ENCODE results near the gene IVL. TPM values are rescaled to one million over a fixed set of nuclear protein-coding genes. Genes with fewer than 3 reads are reported as not detected.

IVL gene
- total RNA-seq: not detected
- under 1 TPM in 1 of 2 donors, not detected in 1; 0.03 TPM for polyA plus RNA-seq
- long read RNA-seq, donor 1: 0 reads
- long read RNA-seq, donor 2: 0 reads
- long read RNA-seq, donor 3: 0 reads

DNA sequence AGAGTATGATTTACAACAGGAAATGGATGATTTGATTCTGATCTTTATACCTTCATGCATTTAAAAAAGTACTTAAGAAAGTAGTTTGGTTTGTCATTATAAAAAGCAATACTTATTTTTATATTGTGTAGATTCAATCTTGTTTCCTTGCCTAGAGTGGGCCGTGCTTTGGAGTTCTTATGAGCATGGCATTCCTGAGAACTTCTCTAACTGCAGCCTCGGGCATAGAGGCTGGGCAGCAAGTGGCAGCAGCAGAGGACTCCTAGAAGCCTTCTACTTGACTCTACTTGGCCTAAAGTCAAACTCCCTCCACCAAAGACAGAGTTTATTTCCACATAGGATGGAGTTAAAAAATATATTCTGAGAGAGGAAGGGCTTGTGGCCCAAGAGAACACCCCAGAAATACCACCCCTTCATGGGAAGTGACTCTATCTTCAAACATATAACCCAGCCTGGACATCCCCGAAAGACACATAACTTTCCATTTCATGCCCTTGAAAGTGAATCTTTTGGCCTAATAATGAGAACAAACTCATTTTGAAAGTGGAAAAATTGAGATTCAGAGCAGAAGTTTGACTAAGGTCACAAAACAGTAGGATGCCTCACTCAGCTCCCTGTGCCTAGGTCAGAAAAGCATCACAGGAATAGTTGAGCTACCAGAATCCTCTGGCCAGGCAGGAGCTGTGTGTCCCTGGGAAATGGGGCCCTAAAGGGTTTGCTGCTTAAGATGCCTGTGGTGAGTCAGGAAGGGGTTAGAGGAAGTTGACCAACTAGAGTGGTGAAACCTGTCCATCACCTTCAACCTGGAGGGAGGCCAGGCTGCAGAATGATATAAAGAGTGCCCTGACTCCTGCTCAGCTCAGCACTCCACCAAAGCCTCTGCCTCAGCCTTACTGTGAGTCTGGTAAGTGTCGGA is at the start of gene IVL:
Gene IVL, plus strand, starts transcription at position 861 of the 916 bp plus-strand sequence. CDS start 1,252 bp downstream, outside the sequence.
- DNase-seq: no peak
- 65 to 77% (median 71%) methylated on average over 4 of the region's 4 CpGs for WGBS, 4 donors
- no peak within 1 kb of the TSS for H3K27ac ChIP-seq
- intact Hi-C loops (cut with DNase I): no loop called here
- H3K9me3 ChIP-seq: peaks cover 0 to 6% (median 0%) of the 10 kb centered on the region in 12 donors
- H3K36me3 ChIP-seq: no peaks in the 10 kb centered on the region
- H3K4me3 ChIP-seq: no peak within 1 kb of the TSS
- H3K4me1 ChIP-seq: no peaks in the 10 kb centered on the region
- TF ChIP-seq, protein P1, sequence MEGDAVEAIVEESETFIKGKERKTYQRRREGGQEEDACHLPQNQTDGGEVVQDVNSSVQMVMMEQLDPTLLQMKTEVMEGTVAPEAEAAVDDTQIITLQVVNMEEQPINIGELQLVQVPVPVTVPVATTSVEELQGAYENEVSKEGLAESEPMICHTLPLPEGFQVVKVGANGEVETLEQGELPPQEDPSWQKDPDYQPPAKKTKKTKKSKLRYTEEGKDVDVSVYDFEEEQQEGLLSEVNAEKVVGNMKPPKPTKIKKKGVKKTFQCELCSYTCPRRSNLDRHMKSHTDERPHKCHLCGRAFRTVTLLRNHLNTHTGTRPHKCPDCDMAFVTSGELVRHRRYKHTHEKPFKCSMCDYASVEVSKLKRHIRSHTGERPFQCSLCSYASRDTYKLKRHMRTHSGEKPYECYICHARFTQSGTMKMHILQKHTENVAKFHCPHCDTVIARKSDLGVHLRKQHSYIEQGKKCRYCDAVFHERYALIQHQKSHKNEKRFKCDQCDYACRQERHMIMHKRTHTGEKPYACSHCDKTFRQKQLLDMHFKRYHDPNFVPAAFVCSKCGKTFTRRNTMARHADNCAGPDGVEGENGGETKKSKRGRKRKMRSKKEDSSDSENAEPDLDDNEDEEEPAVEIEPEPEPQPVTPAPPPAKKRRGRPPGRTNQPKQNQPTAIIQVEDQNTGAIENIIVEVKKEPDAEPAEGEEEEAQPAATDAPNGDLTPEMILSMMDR (IDR thresholded peaks at IDR 0.05): no peak
- no peak for TF ChIP-seq POLR2A (IDR thresholded peaks at IDR 0.05)
- H3K27me3 ChIP-seq: peaks cover 0 to 12% (median 0%) of the 10 kb centered on the region in 9 donors
- no peak for ATAC-seq

DNA sequence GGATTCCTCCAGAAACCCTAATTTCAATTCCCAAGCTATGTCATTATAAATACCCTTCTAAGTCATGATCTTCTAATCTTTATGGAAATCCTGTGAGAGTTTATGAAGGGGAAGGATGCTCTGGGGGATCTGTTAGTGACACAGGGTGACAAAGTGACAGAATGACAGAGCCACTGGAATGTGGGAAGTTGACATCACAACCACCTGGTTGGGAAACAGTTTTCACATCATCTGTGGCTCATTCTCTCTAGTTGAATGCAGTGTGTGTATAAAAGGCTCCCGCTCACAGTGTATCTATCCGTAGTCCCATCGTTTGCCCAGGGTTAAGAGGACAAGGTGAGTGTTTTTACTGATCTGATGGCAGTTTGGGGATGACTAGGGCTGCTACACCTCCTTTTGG is 48.6 kb upstream of the IVL start, which contains the start of gene LCE7A:
Gene LCE7A, plus strand, starts transcription at position 301 of the 400 bp plus-strand sequence. CDS start 702 bp downstream, outside the sequence.
- Histone ChIP-seq H3K27me3 (peaks cover 0 to 10% (median 0%) of the 10 kb centered on the region in 9 donors), H3K9me3 (no peaks in the 10 kb centered on the region), H3K27ac (no peak within 1 kb of the TSS), H3K36me3 (no peaks in the 10 kb centered on the region), H3K4me1 (no peaks in the 10 kb centered on the region), H3K4me3 (no peak within 1 kb of the TSS)
- WGBS, 4 donors: 74 to 84% (median 80%) methylated on average over 3 of the region's 3 CpGs
- TF ChIP-seq, protein P1 (IDR thresholded peaks at IDR 0.05): no peak
- no peak for TF ChIP-seq POLR2A (IDR thresholded peaks at IDR 0.05)
- DNase-seq: no peak
- no peak for ATAC-seq
- intact Hi-C loops (cut with DNase I): no loop called here

GRCh38 chr1:152860129-152860528 is 48.2 kb upstream of the IVL start:
- intact Hi-C loops (cut with DNase I): no loop called here
- 51 to 64% (median 62%) methylated on average over 3 of the region's 3 CpGs for WGBS, 4 donors
- no peaks in the 10 kb centered on the region for H3K36me3 ChIP-seq
- H3K4me1 ChIP-seq: no peaks in the 10 kb centered on the region
- H3K9me3 ChIP-seq: no peaks in the 10 kb centered on the region
- peaks cover 0 to 10% (median 0%) of the 10 kb centered on the region in 9 donors for H3K27me3 ChIP-seq
- H3K4me3 ChIP-seq: no peak overlapping the region
- TF ChIP-seq, protein P1 (IDR thresholded peaks at IDR 0.05): no peak
- TF ChIP-seq POLR2A (IDR thresholded peaks at IDR 0.05): no peak
- H3K27ac ChIP-seq: no peak overlapping the region
- ATAC-seq (no peak), DNase-seq (no peak)

DNA sequence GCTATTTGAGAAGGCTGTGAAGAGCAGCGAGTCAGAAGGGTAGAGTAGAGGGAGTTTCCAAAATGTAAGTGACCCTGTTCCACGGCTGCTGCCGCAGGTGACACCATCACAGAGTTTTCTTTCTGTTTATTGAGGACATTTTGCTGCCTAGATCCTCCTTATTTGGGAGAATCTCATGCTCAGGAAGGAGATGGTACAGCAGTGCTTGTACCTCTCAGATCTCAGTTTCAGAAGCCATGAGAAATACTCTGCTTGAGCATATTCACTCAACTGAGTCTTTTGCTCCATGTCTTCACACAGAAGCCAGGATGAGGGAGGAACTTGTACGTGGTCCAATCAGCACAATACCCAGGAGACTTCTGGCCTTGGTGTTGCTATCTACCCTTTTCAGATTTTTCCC is 47.0 kb upstream of the IVL start:
- WGBS, 4 donors: 58 to 71% (median 65%) methylated on average over 4 of the region's 4 CpGs
- no peak for DNase-seq
- H3K4me1 ChIP-seq: no peaks in the 10 kb centered on the region
- H3K27me3 ChIP-seq: peaks cover 0 to 10% (median 0%) of the 10 kb centered on the region in 9 donors
- H3K27ac ChIP-seq: no peak overlapping the region
- H3K9me3 ChIP-seq: no peaks in the 10 kb centered on the region
- no peak overlapping the region for H3K4me3 ChIP-seq
- intact Hi-C loops (cut with DNase I): no loop called here
- TF ChIP-seq, protein P1 (IDR thresholded peaks at IDR 0.05): no peak
- no peak for TF ChIP-seq POLR2A (IDR thresholded peaks at IDR 0.05)
- no peak for ATAC-seq
- H3K36me3 ChIP-seq: no peaks in the 10 kb centered on the region
